HCT116 (cell line): Measurements from ENCODE around the gene TNS3. TPM values are rescaled to one million over a fixed set of nuclear protein-coding genes. Genes with fewer than 3 reads are reported as not detected.

Source experiments
- ATAC-seq: fragments of 200-7000 bp; cut with Tn5 transposase; 2 replicates; pipeline ENCODE4 v1.9.1; 2020; ENCODE audit warnings: mild to moderate bottlenecking, moderate library complexity
- BruUV-seq: library from RNA; stranded (reverse); fragments of 400-500 nt; replicated peaks from 2 replicates; lab custom pipeline; 2021; lab: Mats Ljungman, UMichigan
- CTCF ChIA-PET: fragments of 300-600 bp; sonication (Branson Sonifier 250); formaldehyde crosslinking; loops from one replicate; lab custom pipeline; 2021; ENCODE audit warnings: antibody characterized with exemption; lab: Charles Lee
- POLR2A ChIA-PET: fragments of 300-600, 350-600 bp; sonication (Branson Sonifier 250); formaldehyde crosslinking; loops from one replicate; lab custom pipeline; 2021; ENCODE audit warnings: antibody characterized with exemption; lab: Charles Lee
- RAD21 ChIA-PET, 2 experiments: fragments of 300-600 bp; sonication (Branson Sonifier 250); formaldehyde crosslinking; loops; one replicate each; lab custom pipeline; 2023; ENCODE audit warnings: low total read pairs in 2 of 2; ENCODE audit not compliant: uncharacterized antibody in 2 of 2, unreplicated experiment in 2 of 2, low non-redundant PET in 1 of 2; lab: Charles Lee
- DNase-seq: peaks from one replicate; pipeline ENCODE4 v3.0.0-alpha.2; 2010; ENCODE audit warnings: low read depth, low spot score
- H2AFZ ChIP-seq: fragments of 200-600 bp; shearing (Covaris generic), sonication (generic); 2 replicates; pipeline ENCODE4 v1.6.1; 2017; ENCODE audit warnings: low read depth, mixed run types, mixed read lengths, antibody characterized with exemption, low read length; ENCODE audit not compliant: poor library complexity, severe bottlenecking
- H3K27ac ChIP-seq: 2 replicates; pipeline ENCODE4 v1.5.1; 2012; ENCODE audit warnings: low read depth, low read length
- H3K27me3 ChIP-seq: fragments of 200-600 bp; sonication (generic); 2 replicates; pipeline ENCODE4 v1.6.1; 2016; ENCODE audit warnings: mixed run types, low read length, mixed read lengths; ENCODE audit not compliant: insufficient read depth
- H3K36me3 ChIP-seq, 2 experiments: fragments of 200-500 bp in 1 of 2; fragments of 200-600 bp in 1 of 2; sonication (Bioruptor generic) in 1 of 2; sonication (generic) in 1 of 2; 2 replicates each; pipeline versions ENCODE4 v1.5.1 to v1.6.1; 2014 to 2016; ENCODE audit warnings: low read length in 2 of 2, inconsistent platforms in 1 of 2, mixed read lengths in 1 of 2, mixed run types in 1 of 2; ENCODE audit not compliant: insufficient read depth in 2 of 2, control insufficient read depth in 1 of 2
- H3K4me1 ChIP-seq, 2 experiments: fragments of 200-600 bp in 1 of 2; sonication (generic) in 1 of 2; 2 replicates each; pipeline versions ENCODE4 v1.5.1 to v1.6.1; 2012 to 2017; ENCODE audit warnings: low read length in 2 of 2, inconsistent platforms in 1 of 2, mild to moderate bottlenecking in 1 of 2, mixed read lengths in 1 of 2, mixed run types in 1 of 2, moderate library complexity in 1 of 2; ENCODE audit not compliant: insufficient read depth in 2 of 2, control insufficient read depth in 1 of 2
- H3K4me2 ChIP-seq: fragments of 200-600 bp; sonication (generic); 2 replicates; pipeline ENCODE4 v1.6.1; 2017; ENCODE audit warnings: mixed run types, low read length, mixed read lengths
- H3K4me3 ChIP-seq, 2 experiments: fragments of 200-600 bp in 1 of 2; sonication (generic) in 1 of 2; replicated peaks in 1 of 2; 2 replicates each; pipeline ENCODE4 v1.5.1; 2011 to 2016; ENCODE audit warnings: low read length in 2 of 2, control low read depth in 1 of 2, low read depth in 1 of 2, mild to moderate bottlenecking in 1 of 2, mixed read lengths in 1 of 2, mixed run types in 1 of 2
- H3K79me2 ChIP-seq: fragments of 200-600 bp; sonication (generic); 2 replicates; pipeline ENCODE4 v1.6.1; 2017; ENCODE audit warnings: mild to moderate bottlenecking, mixed run types, low read length, moderate library complexity, mixed read lengths; ENCODE audit not compliant: insufficient read depth
- H3K9ac ChIP-seq: fragments of 200-600 bp; sonication (generic); 2 replicates; pipeline ENCODE4 v1.6.1; 2016; ENCODE audit warnings: low read length, mixed read lengths
- H3K9me2 ChIP-seq: fragments of 200-600 bp; sonication (generic), shearing (Covaris generic); 2 replicates; pipeline ENCODE4 v1.6.1; 2017; ENCODE audit warnings: mixed run types, mild to moderate bottlenecking, moderate library complexity; ENCODE audit not compliant: insufficient read depth
- H3K9me3 ChIP-seq, 2 experiments: fragments of 200-500 bp in 1 of 2; fragments of 200-600 bp in 1 of 2; sonication (Bioruptor generic) in 1 of 2; sonication (generic) in 1 of 2; 2 replicates each; pipeline ENCODE4 v1.6.1; 2014 to 2017; ENCODE audit warnings: low read length in 2 of 2, mixed read lengths in 2 of 2, inconsistent platforms in 1 of 2, low read depth in 1 of 2, mild to moderate bottlenecking in 1 of 2, mixed run types in 1 of 2, moderate library complexity in 1 of 2; ENCODE audit not compliant: control insufficient read depth in 1 of 2, insufficient read depth in 1 of 2
- H4K20me1 ChIP-seq: fragments of 200-600 bp; sonication (generic), shearing (Covaris generic); 2 replicates; pipeline ENCODE4 v1.6.1; 2017; ENCODE audit warnings: mixed run types, mild to moderate bottlenecking, moderate library complexity; ENCODE audit not compliant: insufficient read depth
- CBX3 ChIP-seq: IDR thresholded peaks from 2 replicates; pipeline ENCODE4 v1.6.1; 2012; ENCODE audit warnings: low read depth
- EGR1 ChIP-seq: IDR thresholded peaks from 2 replicates; pipeline ENCODE4 v1.6.1; 2012; ENCODE audit warnings: low read depth
- ELF1 ChIP-seq: IDR thresholded peaks from 2 replicates; pipeline ENCODE4 v1.6.1; 2012; ENCODE audit warnings: low read depth, borderline replicate concordance
- JUND ChIP-seq: IDR thresholded peaks from 2 replicates; pipeline ENCODE4 v1.6.1; 2012
- MAX ChIP-seq: IDR thresholded peaks from 2 replicates; pipeline ENCODE4 v1.6.1; 2012
- POLR2AphosphoS5 ChIP-seq: IDR thresholded peaks from 2 replicates; pipeline ENCODE4 v1.6.1; 2011; ENCODE audit warnings: mild to moderate bottlenecking, low read depth, low read length, moderate library complexity
- REST ChIP-seq: IDR thresholded peaks from 2 replicates; pipeline ENCODE4 v1.6.1; 2012; ENCODE audit warnings: low read depth
- SP1 ChIP-seq: IDR thresholded peaks from 2 replicates; pipeline ENCODE4 v1.6.1; 2012; ENCODE audit warnings: low read depth
- SRF ChIP-seq: IDR thresholded peaks from 2 replicates; pipeline ENCODE4 v1.6.1; 2012; ENCODE audit warnings: low read depth
- YY1 ChIP-seq: IDR thresholded peaks from 2 replicates; pipeline ENCODE4 v1.6.1; 2011; ENCODE audit warnings: low read length, low read depth, moderate library complexity, mild to moderate bottlenecking; ENCODE audit not compliant: insufficient replicate concordance; ENCODE audit errors: extremely low read depth
- ZFX ChIP-seq: fragments of 450-650 bp; IDR thresholded peaks from 2 replicates; pipeline ENCODE4 v1.6.1; 2017
- ZNF274 ChIP-seq: fragments of 200-500 bp; sonication (Bioruptor generic); IDR thresholded peaks from 2 replicates; pipeline ENCODE4 v1.6.1; 2014; ENCODE audit warnings: mild to moderate bottlenecking, low read depth, low read length, inconsistent platforms
- intact Hi-C: fragments of 100-400 bp; cut with micrococcal nuclease; formaldehyde crosslinking; loops from 2 replicates; pipeline ENCODE4 v1.10.0; 2022
- total RNA-seq: library from RNA; stranded (reverse); gene quantifications from one replicate; pipeline ENCODE4 v1.2.1, GENCODE V29; 2021; ENCODE audit not compliant: unreplicated experiment

The TNS3 gene
- total RNA-seq, 1 experiment from 2014 or later, result 9.1 TPM

GRCh38 chr7:47570649-47571050 is 11.3 kb downstream of the TNS3 start:
- no peaks in the 10 kb centered on the region for H3K79me2 ChIP-seq
- no peak for TF ChIP-seq EGR1
- no peak for TF ChIP-seq YY1
- TF ChIP-seq ZFX, result no peak
- TF ChIP-seq CBX3, result no peak
- no peak for TF ChIP-seq REST
- no peak for TF ChIP-seq POLR2AphosphoS5
- no peak for TF ChIP-seq JUND
- no peak for TF ChIP-seq ELF1
- no peak for TF ChIP-seq ZNF274
- TF ChIP-seq MAX, result no peak
- no peak for TF ChIP-seq SRF
- no peak for TF ChIP-seq SP1
- no peaks in the 10 kb centered on the region for H4K20me1 ChIP-seq
- peaks cover 33 to 39% of the 10 kb centered on the region in 2 experiments for H3K4me1 ChIP-seq
- BruUV-seq, result no TSS peak
- no peak overlapping the region for H3K9ac ChIP-seq
- no peaks in the 10 kb centered on the region for H3K9me3 ChIP-seq
- no peak overlapping the region for H3K4me3 ChIP-seq
- ChIA-PET POLR2A (interaction anchor here (0.5 kb wide), 1 partner anchor 303 kb away, joined by 4 read pairs; no protein-coding TSS in a partner anchor), RAD21 (no interaction called here), CTCF (no interaction called here)
- no peaks in the 10 kb centered on the region for H3K36me3 ChIP-seq
- no peak overlapping the region for H3K27ac ChIP-seq
- H2AFZ ChIP-seq, result no peak overlapping the region
- ATAC-seq, result no peak
- no peak for DNase-seq
- H3K4me2 ChIP-seq, result no peak overlapping the region
- intact Hi-C loops, result no loop called here
- H3K9me2 ChIP-seq, result no peaks in the 10 kb centered on the region
- no peaks in the 10 kb centered on the region for H3K27me3 ChIP-seq
